K562 (cell line): Measurements from ENCODE around the gene TNFSF9. TPM values are rescaled to one million over a fixed set of nuclear protein-coding genes. Genes with fewer than 3 reads are reported as not detected.
A peak's percentile ranks its signal among the peaks of the same experiment; 100 is the strongest.

Experiments used
- BRF1 ChIP-seq: IDR thresholded peaks from 3 replicates; pipeline ENCODE4 v1.6.1; 2011; ENCODE audit warnings: borderline replicate concordance, mild to moderate bottlenecking; ENCODE audit not compliant: insufficient read length; ENCODE audit errors: extremely low read depth
- CCNT2 ChIP-seq: IDR thresholded peaks from 2 replicates; pipeline ENCODE4 v1.6.1; 2011; ENCODE audit warnings: borderline replicate concordance, low read depth, mild to moderate bottlenecking, moderate library complexity, mixed read lengths, low read length; ENCODE audit not compliant: insufficient read length; ENCODE audit errors: extremely low read depth
- ELK3 ChIP-seq: fragments of 450-650 bp; formaldehyde crosslinking; IDR thresholded peaks from 2 replicates; pipeline ENCODE4 v1.4.0; 2020; ENCODE audit warnings: mild to moderate bottlenecking
- FOXA1 ChIP-seq: fragments of 450-650 bp; IDR thresholded peaks from 2 replicates; pipeline ENCODE4 v1.6.1; 2016; ENCODE audit warnings: mild to moderate bottlenecking, borderline replicate concordance
- GABPB2 ChIP-seq: fragments of 250-450 bp; sonication (Bioruptor Pico); conservative IDR thresholded peaks from 2 replicates; pipeline ENCODE4 v1.5.1; 2021; ENCODE audit warnings: mild to moderate bottlenecking
- HDAC2 ChIP-seq: fragments of 450-650 bp; IDR thresholded peaks from 2 replicates; pipeline ENCODE4 v1.6.1; 2016; ENCODE audit warnings: mild to moderate bottlenecking
- JUND ChIP-seq, 2 experiments: IDR thresholded peaks; 2 replicates in 1 of 2; 3 replicates in 1 of 2; pipeline ENCODE4 v1.6.1; 2011; ENCODE audit warnings: borderline replicate concordance in 2 of 2, low read depth in 2 of 2, low read length in 2 of 2, improper control_type of control experiment in 1 of 2, missing biosample characterization in 1 of 2, missing genetic modification characterization in 1 of 2, missing genetic modification reagents in 1 of 2
- KLF1 ChIP-seq: fragments of 450-650 bp; IDR thresholded peaks from 2 replicates; pipeline ENCODE4 v1.6.1; 2016; ENCODE audit warnings: missing genetic modification characterization, missing compliant biosample characterization
- MIER1 ChIP-seq: fragments of 450-650 bp; IDR thresholded peaks from 2 replicates; pipeline ENCODE4 v1.6.1; 2016; ENCODE audit warnings: antibody characterized with exemption, mild to moderate bottlenecking, low read depth
- NCOA6 ChIP-seq: fragments of 450-650 bp; IDR thresholded peaks from 2 replicates; pipeline ENCODE4 v1.6.1; 2017; ENCODE audit warnings: mild to moderate bottlenecking
- RAD21 ChIP-seq, 2 experiments: fragments of 250-450 bp in 1 of 2; fragments of 450-650 bp in 1 of 2; sonication (Bioruptor Pico) in 1 of 2; formaldehyde crosslinking in 1 of 2; IDR thresholded peaks in 1 of 2; conservative IDR thresholded peaks in 1 of 2; 2 replicates each; pipeline versions ENCODE4 v1.4.0 to v1.8.0; 2020 to 2022; ENCODE audit warnings: mild to moderate bottlenecking in 2 of 2, moderate library complexity in 1 of 2
- RBM17 ChIP-seq: fragments of 200-400 bp; formaldehyde crosslinking; IDR thresholded peaks from 2 replicates; pipeline ENCODE4 v1.6.1; 2017; ENCODE audit warnings: low read depth, mild to moderate bottlenecking, low read length, borderline replicate concordance
- RUNX1 ChIP-seq: sonication (generic); IDR thresholded peaks from 2 replicates; pipeline ENCODE4 v1.6.1; 2016; ENCODE audit warnings: antibody characterized with exemption, low read depth
- TFAP4 ChIP-seq: sonication (generic); formaldehyde crosslinking; IDR thresholded peaks from 2 replicates; pipeline ENCODE4 v1.8.0; 2022; ENCODE audit warnings: missing genetic modification reagents, mild to moderate bottlenecking, moderate library complexity, borderline replicate concordance
- TOE1 ChIP-seq, 2 experiments: fragments of 450-650 bp in 1 of 2; sonication (generic) in 1 of 2; formaldehyde crosslinking in 1 of 2; IDR thresholded peaks; 2 replicates each; pipeline versions ENCODE4 v1.7.1 to v1.8.0; 2016 to 2022; ENCODE audit warnings: borderline replicate concordance in 2 of 2, mild to moderate bottlenecking in 2 of 2, antibody characterized with exemption in 1 of 2, inconsistent platforms in 1 of 2, low read depth in 1 of 2, missing genetic modification reagents in 1 of 2, moderate library complexity in 1 of 2
- ZNF263 ChIP-seq: sonication (generic); formaldehyde crosslinking; IDR thresholded peaks from 2 replicates; pipeline ENCODE4 v1.8.0; 2022; ENCODE audit warnings: mild to moderate bottlenecking, missing genetic modification reagents, borderline replicate concordance
- ZNF280A ChIP-seq: fragments of 450-650 bp; IDR thresholded peaks from 2 replicates; pipeline ENCODE4 v1.6.1; 2018; ENCODE audit warnings: mild to moderate bottlenecking, low read depth; ENCODE audit not compliant: partially characterized antibody
- ZNF778 ChIP-seq: fragments of 450-650 bp; formaldehyde crosslinking; IDR thresholded peaks from 2 replicates; pipeline ENCODE4 v1.4.0; 2020; ENCODE audit warnings: mild to moderate bottlenecking, moderate library complexity
- polyA plus RNA-seq, 8 experiments: library from polyadenylated mRNA; depleted of rRNA in 4 of 8; stranded (reverse) in 5 of 8; unstranded in 3 of 8; fragments of >200 nt; fragmentation: Nextera tagmentation in 2 of 8; fragmentation: Illumina TruSeq in 1 of 8; extraction: Ambion mirVana in 2 of 8; extraction: Trizol in 1 of 8; gene quantifications; 2 replicates each; pipeline versions ENCODE4 v1.2.1 to v1.2.3, GENCODE V29; 2011 to 2014; ENCODE audit warnings: inconsistent platforms in 1 of 8, missing spikeins in 1 of 8
- total RNA-seq, 7 experiments: library from RNA; depleted of rRNA in 6 of 7; stranded (reverse); fragments of >200 nt in 6 of 7; fragmentation: Illumina TruSeq in 2 of 7; extraction: Trizol in 2 of 7; gene quantifications; 2 replicates each; pipeline versions ENCODE4 v1.2.1 to v1.2.3, GENCODE V29; 2011 to 2021; ENCODE audit warnings: low replicate concordance in 1 of 7

TNFSF9 gene
- total and polyA plus RNA-seq, 9 of the 15 experiments (the other 6 are each of a cell fraction or from before 2014, with no cell fraction given), result 1.4 to 17.9 (median 6.5) TPM

- TF ChIP-seq JUND (IDR thresholded peaks at IDR 0.05; ENCODE audit: borderline replicate concordance, low read depth, low read length), result peak; percentile 49; the same call in 1 of the 2 replicates
- TF ChIP-seq JUND (tag; IDR thresholded peaks at IDR 0.05; ENCODE audit: borderline replicate concordance, low read depth, low read length), result no peak; the same call in 2 of the 3 replicates
- peak; percentile 53; the same call in 1 of the 2 replicates for TF ChIP-seq ZNF263 (CRISPR knock-in tag)
- TF ChIP-seq RBM17, result no peak
- TF ChIP-seq TFAP4, result peak; percentile 87
- no peak for TF ChIP-seq CCNT2
- TF ChIP-seq MIER1, result no peak
- no peak for TF ChIP-seq ZNF280A
- TF ChIP-seq KLF1 (tag), result no peak
- peak; percentile 49; the same call in 1 of the 2 replicates for TF ChIP-seq TOE1 (IDR thresholded peaks at IDR 0.05; ENCODE audit: borderline replicate concordance)
- 0 out of 2 replicates have a peak, but pooled peaks have one; percentile 39 for TF ChIP-seq TOE1 (CRISPR knock-in tag; IDR thresholded peaks at IDR 0.05; ENCODE audit: borderline replicate concordance, low read depth)
- no peak for TF ChIP-seq FOXA1
- TF ChIP-seq NCOA6, result no peak
- no peak for TF ChIP-seq GABPB2
- no peak for TF ChIP-seq BRF1
- TF ChIP-seq HDAC2, result peak; percentile 72; the same call in 1 of the 2 replicates
- TF ChIP-seq ZNF778 (CRISPR knock-in tag), result no peak
- TF ChIP-seq ELK3, result no peak
- no peak for TF ChIP-seq RUNX1
- TF ChIP-seq RAD21 (CRISPR knock-in tag; conservative IDR thresholded peaks at IDR 0.05 in 1 of 2, IDR thresholded peaks at IDR 0.05 in 1 of 2), result peak; percentile 97 to 98
Observed at GRCh38 chr19:6516659-6517291, 14.1 kb upstream of the TNFSF9 start (continued).
